Stimulated activated CD4-positive, alpha-beta T cell treated with anti-CD3 and anti-CD28 coated beads, Interleukin-1b, Interleukin-23, amount 100 ng/mL, for 4 hours (primary cell): Measurements from ENCODE around the gene RBM43.
"Not testable (repeated sequence)": the region's sequence is repeated elsewhere in the genome, so short reads cannot be mapped to it uniquely, and the experiment has no call there.

ENCODE experiments used
- DNase-seq, 2 donors: peaks; one replicate each; pipeline ENCODE4 v3.0.0-alpha.2; 2020; ENCODE audit warnings: low read depth in 2 of 2

The RBM43 gene

GRCh38 chr2:151261231-151261976, at the start of gene RBM43:
TSS of gene RBM43 (minus strand) at chr2:151261863. CDS start at chr2:151261727, 136 bp downstream.
- peak; percentile 60 to 72 for DNase-seq

DNA sequence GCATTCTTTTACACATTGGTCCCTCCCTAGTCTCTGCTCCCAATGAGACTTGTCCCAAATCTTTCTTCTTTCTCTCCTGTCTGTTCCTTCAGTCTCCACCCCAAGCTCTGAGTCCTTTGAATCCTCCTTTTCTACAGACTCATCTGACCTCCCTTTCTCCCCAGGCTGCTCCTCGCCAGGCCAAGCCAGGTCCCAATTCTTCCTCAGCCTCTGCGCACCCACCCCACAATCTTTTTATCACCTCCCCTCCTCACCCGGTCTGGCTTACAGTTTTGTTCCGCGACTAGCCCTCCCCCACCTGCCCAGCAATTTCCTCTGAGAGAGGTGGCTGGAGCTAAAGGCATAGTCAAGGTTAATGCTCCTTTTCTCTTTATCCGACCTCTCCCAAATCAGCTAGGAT, 48.6 kb upstream of the RBM43 start:
- not testable (repeated sequence) for DNase-seq

GRCh38 chr2:151306621-151307020, 45.0 kb upstream of the RBM43 start:
- no peak for DNase-seq

DNA sequence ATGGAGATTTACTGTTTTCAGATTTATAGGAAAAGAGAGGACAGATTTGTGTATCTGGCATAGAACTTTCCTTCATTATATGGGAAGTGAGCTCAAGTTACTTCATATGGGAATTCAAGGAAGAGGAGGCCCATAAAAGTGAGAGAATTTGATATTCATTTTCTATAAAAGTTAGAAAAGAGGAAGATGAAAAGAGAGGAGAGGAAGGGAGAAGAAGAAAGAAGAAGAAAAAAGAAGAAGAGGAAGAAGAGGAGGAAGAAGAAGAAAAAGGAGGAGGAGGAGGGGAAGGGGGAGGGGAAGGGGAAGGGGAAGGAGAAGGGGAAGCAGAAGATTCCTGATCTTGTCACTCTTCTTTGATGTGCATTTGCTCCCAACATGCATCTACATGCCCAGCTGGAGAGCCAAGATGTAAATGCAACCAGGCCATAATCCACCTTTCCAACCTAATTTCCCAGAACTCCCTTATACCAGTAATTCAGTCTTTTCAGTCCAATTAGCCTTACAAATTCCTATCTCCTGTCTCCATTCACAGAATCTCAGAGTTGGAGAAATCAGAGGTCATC, 43.5 kb upstream of the RBM43 start:
- no peak for DNase-seq

GRCh38 chr2:151302879-151303278, 41.2 kb upstream of the RBM43 start:
- no peak for DNase-seq

- no peak for DNase-seq
Observed at GRCh38 chr2:151302404-151302803, 40.7 kb upstream of the RBM43 start.

DNA sequence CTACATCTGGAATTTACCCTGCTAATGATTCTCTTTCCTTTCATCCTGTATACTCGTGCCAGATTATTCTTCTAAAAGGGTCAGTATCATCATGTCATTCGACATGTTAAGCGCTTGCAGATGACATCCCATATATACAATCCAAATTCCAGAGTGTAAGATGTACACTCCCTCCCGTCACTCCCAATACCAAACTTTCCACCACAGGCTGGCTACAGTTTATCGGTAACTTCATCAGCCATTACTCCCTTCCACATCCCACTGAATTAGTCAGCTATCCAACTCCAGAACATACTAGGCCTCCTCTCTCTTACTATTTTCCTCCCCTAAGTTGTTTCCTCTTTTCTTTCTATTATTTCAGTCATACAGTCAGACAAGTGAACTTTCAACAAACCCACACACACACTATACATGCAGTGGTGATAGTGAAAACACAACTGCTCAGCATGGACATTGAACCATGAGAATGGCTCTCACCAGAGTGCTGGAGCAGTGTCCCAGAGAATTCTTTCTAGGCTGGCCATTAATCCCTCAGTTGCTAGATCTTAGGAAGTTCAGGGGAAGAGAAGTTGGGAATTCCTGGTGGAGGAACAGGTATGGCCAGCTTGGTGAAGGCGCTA, 38.4 kb upstream of the RBM43 start:
- no peak for DNase-seq

GRCh38 chr2:151297882-151298281, 36.2 kb upstream of the RBM43 start:
- no peak for DNase-seq

GRCh38 chr2:151295926-151296325, 34.3 kb upstream of the RBM43 start:
- DNase-seq = not testable (repeated sequence)

GRCh38 chr2:151292546-151292945, 30.9 kb upstream of the RBM43 start:
- no peak for DNase-seq

DNA sequence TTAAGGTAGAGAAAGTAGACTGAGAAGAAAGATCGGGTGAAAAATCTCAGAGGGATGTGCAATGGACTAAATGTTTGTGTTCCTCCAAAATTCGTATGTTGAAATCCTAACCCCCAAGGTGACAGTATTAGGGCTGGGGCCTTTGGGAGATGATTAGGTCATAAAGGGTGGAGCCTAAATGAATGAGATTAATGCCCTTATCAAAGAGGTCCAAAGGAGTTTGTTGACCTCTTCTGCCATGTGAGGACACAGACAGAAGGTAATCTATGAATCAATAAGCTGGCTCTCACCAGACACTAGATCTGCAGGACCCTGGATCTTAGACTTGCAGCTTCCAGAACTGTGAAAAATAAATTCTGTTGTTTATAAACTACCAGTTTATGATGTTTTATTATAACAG, 30.5 kb upstream of the RBM43 start:
- DNase-seq = no peak

- DNase-seq = no peak
Observed at GRCh38 chr2:151291224-151291623, 29.6 kb upstream of the RBM43 start.

- DNase-seq = peak in 1 of 2 donors; percentile 9
Observed at GRCh38 chr2:151289972-151290866, 28.6 kb upstream of the RBM43 start.

GRCh38 chr2:151287513-151288250, 26.0 kb upstream of the RBM43 start:
- DNase-seq = no peak

GRCh38 chr2:151282401-151282800, 20.7 kb upstream of the RBM43 start:
- DNase-seq = no peak

DNA sequence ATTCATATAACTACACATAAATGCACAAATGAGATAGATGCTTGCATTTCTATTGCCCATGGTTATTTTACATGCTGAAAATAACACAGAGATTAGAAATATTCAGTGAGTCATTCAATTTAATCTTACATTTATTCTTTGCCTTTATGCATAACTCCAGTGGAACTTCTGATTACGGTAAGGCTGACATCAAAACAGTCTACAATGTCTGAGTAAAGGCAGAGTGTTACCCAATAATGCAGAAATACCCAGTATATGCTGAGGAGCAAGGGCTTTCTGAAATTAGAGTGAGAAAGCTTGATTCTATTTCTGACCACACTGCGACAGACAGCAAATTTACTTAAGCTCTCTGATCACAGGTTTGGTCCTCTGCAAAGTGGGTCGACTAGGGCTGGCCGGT, 18.6 kb upstream of the RBM43 start:
- no peak for DNase-seq

DNA sequence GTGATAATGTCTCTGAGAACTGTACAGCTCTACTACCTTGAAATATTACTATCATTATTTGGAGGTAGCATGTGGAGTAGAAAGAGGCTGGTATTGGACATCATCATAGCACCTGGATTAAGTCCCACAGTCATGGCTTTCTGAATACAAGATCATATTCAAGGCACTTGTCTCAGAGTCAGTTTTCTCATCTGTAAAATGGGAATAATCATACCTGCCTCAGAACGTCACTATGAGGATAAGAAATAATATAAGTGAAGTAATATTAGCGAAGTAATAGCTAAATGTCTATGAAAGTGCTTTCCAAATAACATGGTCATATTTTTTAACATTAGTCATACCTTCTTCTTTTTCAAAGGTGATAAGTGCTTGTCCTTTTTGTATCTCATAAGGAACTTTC, 16.8 kb upstream of the RBM43 start:
- DNase-seq = no peak

DNA sequence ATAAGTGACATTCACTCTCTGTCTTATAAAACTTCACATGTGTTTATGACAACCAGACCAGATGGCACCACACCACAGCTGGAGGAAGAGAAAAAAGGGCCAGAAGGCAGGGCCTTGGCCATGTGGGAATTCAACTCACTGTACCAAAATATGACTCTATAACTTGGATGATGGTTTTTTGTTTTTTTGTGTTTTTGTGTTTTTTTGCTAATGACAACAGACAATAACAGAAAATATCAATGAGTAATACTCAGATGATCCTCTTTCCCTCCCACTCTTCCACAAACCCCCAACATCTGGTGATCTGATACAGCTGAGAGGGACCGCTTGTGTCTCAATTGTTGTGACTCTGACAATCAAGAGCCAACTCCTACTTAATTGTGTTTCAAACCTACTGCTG, 15.4 kb upstream of the RBM43 start:
- no peak for DNase-seq

- no peak for DNase-seq
Observed at GRCh38 chr2:151275291-151275690, 13.6 kb upstream of the RBM43 start.

GRCh38 chr2:151271824-151272223, 10.2 kb upstream of the RBM43 start:
- DNase-seq = no peak

- no peak for DNase-seq
Observed at GRCh38 chr2:151269798-151270568, 8.3 kb upstream of the RBM43 start.
